Measurements from ENCODE around the gene PIGO.

PIGO gene

DNA sequence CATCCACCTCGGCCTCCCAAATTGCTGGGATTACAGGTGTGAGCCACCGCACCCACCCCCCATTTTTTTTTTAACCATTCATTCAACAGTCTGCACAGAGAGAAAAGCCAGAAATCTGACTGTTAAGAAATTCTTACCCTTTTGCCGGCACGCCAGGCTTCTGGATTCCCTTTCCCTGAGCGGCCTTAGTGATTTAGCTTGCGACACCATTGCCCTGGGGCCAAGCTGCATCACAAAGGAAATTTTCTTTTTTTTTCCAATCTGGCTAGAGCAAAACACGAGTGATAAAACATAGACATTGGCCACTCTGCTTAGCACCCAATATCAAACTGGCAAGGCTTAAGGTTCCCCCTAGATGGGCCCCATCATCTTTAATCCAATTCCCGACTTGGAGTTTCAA lies 40.5 kb upstream of the PIGO start:
- Histone ChIP-seq H2AFZ (ENCODE audit: low read length) (no peak overlapping the region), H3K9ac (ENCODE audit: low read length) (no peak overlapping the region), H3K4me2 (ENCODE audit: low read depth, low read length) (no peak overlapping the region), H3K79me2 (ENCODE audit: low read length) (no peaks in the 10 kb centered on the region), H3K9me3 (replicated peaks; ENCODE audit: insufficient read depth, low read length) (no peaks in the 10 kb centered on the region), H3K4me3 (ENCODE audit: low read length) (no peak overlapping the region), H4K20me1 (ENCODE audit: insufficient read depth, low read length) (no peaks in the 10 kb centered on the region), H3K9me2 (replicated peaks; ENCODE audit: insufficient read depth, low read length) (no peaks in the 10 kb centered on the region), H3K27me3 (replicated peaks; ENCODE audit: insufficient read depth, low read length) (no peaks in the 10 kb centered on the region), H3K4me1 (ENCODE audit: low read length) (peaks cover 13% of the 10 kb centered on the region), H3K36me3 (replicated peaks; ENCODE audit: insufficient read depth, low read length) (no peaks in the 10 kb centered on the region), H3F3A (ENCODE audit: insufficient read depth, low read length) (no peaks in the 10 kb centered on the region), H3K27ac (ENCODE audit: low read length) (no peak overlapping the region)
- no peak for DNase-seq
- no peak for TF ChIP-seq EZH2phosphoT487 (IDR thresholded peaks at IDR 0.05; ENCODE audit: low read length)

GRCh38 chr9:35135988-35136387 lies 39.6 kb upstream of the PIGO start:
- Histone ChIP-seq H3K27me3 (replicated peaks; ENCODE audit: insufficient read depth, low read length) (no peaks in the 10 kb centered on the region), H3K9ac (ENCODE audit: low read length) (no peak overlapping the region), H3F3A (ENCODE audit: insufficient read depth, low read length) (no peaks in the 10 kb centered on the region), H3K4me3 (ENCODE audit: low read length) (no peak overlapping the region), H3K36me3 (replicated peaks; ENCODE audit: insufficient read depth, low read length) (no peaks in the 10 kb centered on the region), H2AFZ (ENCODE audit: low read length) (no peak overlapping the region), H3K9me2 (replicated peaks; ENCODE audit: insufficient read depth, low read length) (no peaks in the 10 kb centered on the region), H3K79me2 (ENCODE audit: low read length) (no peaks in the 10 kb centered on the region), H4K20me1 (ENCODE audit: insufficient read depth, low read length) (no peaks in the 10 kb centered on the region), H3K9me3 (replicated peaks; ENCODE audit: insufficient read depth, low read length) (no peaks in the 10 kb centered on the region), H3K27ac (ENCODE audit: low read length) (no peak overlapping the region), H3K4me2 (ENCODE audit: low read depth, low read length) (no peak overlapping the region), H3K4me1 (ENCODE audit: low read length) (peaks cover 13% of the 10 kb centered on the region)
- DNase-seq, result no peak
- TF ChIP-seq EZH2 (optimal IDR thresholded peaks at IDR 0.05; ENCODE audit: low read depth, low read length), result no peak
- TF ChIP-seq, protein P1, sequence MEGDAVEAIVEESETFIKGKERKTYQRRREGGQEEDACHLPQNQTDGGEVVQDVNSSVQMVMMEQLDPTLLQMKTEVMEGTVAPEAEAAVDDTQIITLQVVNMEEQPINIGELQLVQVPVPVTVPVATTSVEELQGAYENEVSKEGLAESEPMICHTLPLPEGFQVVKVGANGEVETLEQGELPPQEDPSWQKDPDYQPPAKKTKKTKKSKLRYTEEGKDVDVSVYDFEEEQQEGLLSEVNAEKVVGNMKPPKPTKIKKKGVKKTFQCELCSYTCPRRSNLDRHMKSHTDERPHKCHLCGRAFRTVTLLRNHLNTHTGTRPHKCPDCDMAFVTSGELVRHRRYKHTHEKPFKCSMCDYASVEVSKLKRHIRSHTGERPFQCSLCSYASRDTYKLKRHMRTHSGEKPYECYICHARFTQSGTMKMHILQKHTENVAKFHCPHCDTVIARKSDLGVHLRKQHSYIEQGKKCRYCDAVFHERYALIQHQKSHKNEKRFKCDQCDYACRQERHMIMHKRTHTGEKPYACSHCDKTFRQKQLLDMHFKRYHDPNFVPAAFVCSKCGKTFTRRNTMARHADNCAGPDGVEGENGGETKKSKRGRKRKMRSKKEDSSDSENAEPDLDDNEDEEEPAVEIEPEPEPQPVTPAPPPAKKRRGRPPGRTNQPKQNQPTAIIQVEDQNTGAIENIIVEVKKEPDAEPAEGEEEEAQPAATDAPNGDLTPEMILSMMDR (IDR thresholded peaks at IDR 0.05; ENCODE audit: low read length), result no peak
- no peak for TF ChIP-seq EZH2phosphoT487 (IDR thresholded peaks at IDR 0.05; ENCODE audit: low read length)

DNA sequence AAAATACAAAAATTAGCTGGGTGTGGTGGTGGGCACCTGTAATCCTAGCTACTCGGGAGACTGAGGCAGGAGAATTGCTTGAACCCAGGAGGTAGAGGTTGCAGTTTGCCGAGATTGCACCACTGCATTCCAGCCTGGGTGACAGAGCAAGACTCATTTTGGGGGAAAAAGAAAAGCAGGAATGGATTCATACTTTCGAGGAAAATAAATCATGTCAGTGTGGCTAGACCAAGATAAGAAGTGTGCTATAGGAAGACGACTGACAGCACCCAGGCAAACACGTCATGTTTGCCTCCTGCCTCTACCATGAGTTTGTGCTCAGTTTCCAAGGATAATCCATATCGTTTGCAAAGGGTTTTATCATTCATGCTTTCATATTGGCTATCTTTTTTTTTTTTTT lies 38.5 kb upstream of the PIGO start:
- no peak for DNase-seq
- H3K9ac ChIP-seq (ENCODE audit: low read length), result no peak overlapping the region
- no peaks in the 10 kb centered on the region for H3K27me3 ChIP-seq (replicated peaks; ENCODE audit: insufficient read depth, low read length)
- H2AFZ ChIP-seq (ENCODE audit: low read length), result no peak overlapping the region
- no peaks in the 10 kb centered on the region for H3F3A ChIP-seq (ENCODE audit: insufficient read depth, low read length)
- H3K36me3 ChIP-seq (replicated peaks; ENCODE audit: insufficient read depth, low read length), result no peaks in the 10 kb centered on the region
- H3K9me2 ChIP-seq (replicated peaks; ENCODE audit: insufficient read depth, low read length), result no peaks in the 10 kb centered on the region
- H3K27ac ChIP-seq (ENCODE audit: low read length), result no peak overlapping the region
- no peak overlapping the region for H3K4me3 ChIP-seq (ENCODE audit: low read length)
- H4K20me1 ChIP-seq (ENCODE audit: insufficient read depth, low read length), result no peaks in the 10 kb centered on the region
- H3K4me1 ChIP-seq (ENCODE audit: low read length), result peaks cover 13% of the 10 kb centered on the region
- no peak overlapping the region for H3K4me2 ChIP-seq (ENCODE audit: low read depth, low read length)
- no peaks in the 10 kb centered on the region for H3K79me2 ChIP-seq (ENCODE audit: low read length)
- H3K9me3 ChIP-seq (replicated peaks; ENCODE audit: insufficient read depth, low read length), result no peaks in the 10 kb centered on the region
- TF ChIP-seq EZH2 (optimal IDR thresholded peaks at IDR 0.05; ENCODE audit: low read depth, low read length), result no peak
- no peak for TF ChIP-seq EZH2phosphoT487 (IDR thresholded peaks at IDR 0.05; ENCODE audit: low read length)
- TF ChIP-seq, protein P1 (IDR thresholded peaks at IDR 0.05; ENCODE audit: low read length), result no peak

DNA sequence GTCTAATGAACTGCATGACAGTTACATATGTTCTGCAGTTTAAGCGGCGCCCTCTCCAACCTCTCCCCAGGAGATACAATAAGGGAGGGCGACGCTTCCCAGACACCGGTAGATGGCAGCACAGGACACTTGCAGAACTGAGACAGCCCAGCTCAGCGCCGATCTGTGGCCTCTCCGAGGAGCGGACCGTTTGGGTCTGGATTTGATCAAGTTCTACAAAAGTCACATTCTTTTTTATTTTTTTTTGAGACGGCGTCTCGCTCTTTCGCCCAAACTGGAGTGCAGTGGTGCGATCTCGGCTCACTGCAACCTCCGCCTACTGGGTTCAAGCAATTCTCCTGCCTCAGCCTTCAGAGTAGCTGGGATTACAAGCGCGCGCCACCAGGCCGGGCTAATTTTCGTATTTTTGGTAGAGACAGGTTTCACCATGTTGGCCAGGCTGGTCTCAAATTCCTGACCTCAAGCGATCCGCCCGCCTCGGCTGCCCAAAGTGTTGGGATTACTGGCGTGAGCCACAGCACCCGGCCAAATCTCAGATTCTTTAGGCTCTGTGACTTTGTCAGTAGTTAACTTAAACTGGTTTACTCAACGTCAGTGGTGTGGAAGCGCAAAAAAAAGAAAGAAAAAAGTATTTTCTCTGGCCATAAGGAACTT lies 20.6 kb upstream of the PIGO start:
- Histone ChIP-seq H4K20me1 (ENCODE audit: insufficient read depth, low read length) (no peaks in the 10 kb centered on the region), H3K4me3 (ENCODE audit: low read length) (peak overlapping the region; percentile 84), H3K9me2 (replicated peaks; ENCODE audit: insufficient read depth, low read length) (no peaks in the 10 kb centered on the region), H3K27ac (ENCODE audit: low read length) (peak overlapping the region; percentile 66; the same call in 1 of the 2 replicates), H3K9ac (ENCODE audit: low read length) (peak overlapping the region; percentile 53; the same call in 1 of the 2 replicates), H3K79me2 (ENCODE audit: low read length) (peaks cover 10% of the 10 kb centered on the region; the same call in 1 of the 2 replicates), H3K4me1 (ENCODE audit: low read length) (peaks cover 17% of the 10 kb centered on the region), H3F3A (ENCODE audit: insufficient read depth, low read length) (peaks cover 21% of the 10 kb centered on the region; the same call in 1 of the 2 replicates), H3K27me3 (replicated peaks; ENCODE audit: insufficient read depth, low read length) (no peaks in the 10 kb centered on the region), H2AFZ (ENCODE audit: low read length) (peak overlapping the region; percentile 82), H3K36me3 (replicated peaks; ENCODE audit: insufficient read depth, low read length) (no peaks in the 10 kb centered on the region), H3K9me3 (replicated peaks; ENCODE audit: insufficient read depth, low read length) (no peaks in the 10 kb centered on the region), H3K4me2 (ENCODE audit: low read depth, low read length) (peak overlapping the region; percentile 99)
- DNase-seq, result peak; percentile 95
- TF ChIP-seq EZH2 (optimal IDR thresholded peaks at IDR 0.05; ENCODE audit: low read depth, low read length), result no peak
- TF ChIP-seq, protein P1 (IDR thresholded peaks at IDR 0.05; ENCODE audit: low read length), result peak; percentile 95

Measured in MM.1S (cell line).